Frontal cortex (tissue), 4 donors: Measurements from ENCODE around the gene IPO13. TPM values are rescaled to one million over a fixed set of nuclear protein-coding genes. Genes with fewer than 3 reads are reported as not detected.

ENCODE experiments used
- DNase-seq, 2 donors: peaks; one replicate each; pipeline ENCODE4 v3.0.0; 2012; ENCODE audit warnings: low spot score in 2 of 2
- FAIRE-seq: peaks from 2 replicates; lab custom pipeline; 2012; peaks lifted over from hg19 to GRCh38; lab: Jason Lieb, UNC
- total RNA-seq: library from RNA; depleted of rRNA; stranded (reverse); fragments of >200 nt; gene quantifications from one replicate; pipeline ENCODE4 v1.2.3, GENCODE V29; 2014
- donor health status: control.
- donor health status: control.
- donor health status: control.

The IPO13 gene
- total RNA-seq, 1 donor from 2014 or later: 13.9 TPM

DNA sequence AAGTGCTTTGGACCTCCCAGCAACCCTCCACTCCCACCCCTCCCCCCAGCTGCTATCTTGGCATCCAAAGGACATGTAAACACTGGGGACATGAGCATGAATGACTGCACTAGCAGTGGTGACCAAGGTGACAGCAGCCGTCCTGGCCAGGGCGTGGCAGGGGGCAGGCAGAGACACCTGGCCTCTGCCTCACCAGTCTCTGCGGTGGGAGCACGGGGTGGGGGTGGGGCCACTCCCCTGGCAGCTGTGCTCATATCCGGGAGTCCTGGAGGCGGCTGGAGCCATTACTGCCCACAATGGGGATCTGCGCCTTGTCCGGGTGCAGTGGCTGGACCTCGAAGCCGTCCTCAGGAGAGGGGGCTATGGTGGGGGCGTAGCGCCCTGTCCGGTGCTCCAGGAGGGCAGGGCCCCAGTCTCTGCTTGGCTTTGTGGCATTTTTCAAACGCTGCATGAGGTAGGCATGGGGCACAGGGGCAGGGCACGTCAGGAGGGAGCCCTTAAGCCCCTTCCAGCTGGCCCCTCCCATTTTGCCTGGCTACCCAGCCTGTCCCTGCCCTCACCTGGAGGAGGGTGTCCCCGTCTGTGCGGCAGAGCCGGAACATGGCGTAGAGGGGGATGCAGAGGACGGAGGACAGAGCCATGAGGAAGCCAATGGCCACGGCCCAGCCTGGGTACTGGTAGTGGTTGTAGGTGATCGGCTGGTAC, 50.7 kb downstream of the IPO13 start:
- DNase-seq: no peak
- FAIRE-seq: no peak

DNA sequence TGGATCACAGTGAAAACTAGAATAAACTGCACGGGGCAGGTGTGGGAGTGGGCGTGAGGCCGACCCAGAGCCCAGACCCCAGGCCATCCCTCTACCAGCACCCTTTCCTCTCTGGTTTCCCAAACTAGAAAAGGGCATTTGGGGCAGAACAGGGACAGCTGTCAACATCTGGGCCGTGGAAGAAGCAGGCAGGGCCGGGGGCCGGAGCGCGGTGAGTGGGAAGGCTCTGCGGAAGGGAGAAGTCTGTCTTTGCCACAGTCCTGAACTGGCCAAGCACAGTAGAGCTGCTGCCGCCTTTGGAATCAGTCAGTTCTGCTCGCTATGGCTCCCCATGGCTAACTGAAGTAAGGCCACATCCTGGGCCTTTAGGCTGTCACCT, 51.2 kb downstream of the IPO13 start:
- no peak for FAIRE-seq
- DNase-seq: no peak

DNA sequence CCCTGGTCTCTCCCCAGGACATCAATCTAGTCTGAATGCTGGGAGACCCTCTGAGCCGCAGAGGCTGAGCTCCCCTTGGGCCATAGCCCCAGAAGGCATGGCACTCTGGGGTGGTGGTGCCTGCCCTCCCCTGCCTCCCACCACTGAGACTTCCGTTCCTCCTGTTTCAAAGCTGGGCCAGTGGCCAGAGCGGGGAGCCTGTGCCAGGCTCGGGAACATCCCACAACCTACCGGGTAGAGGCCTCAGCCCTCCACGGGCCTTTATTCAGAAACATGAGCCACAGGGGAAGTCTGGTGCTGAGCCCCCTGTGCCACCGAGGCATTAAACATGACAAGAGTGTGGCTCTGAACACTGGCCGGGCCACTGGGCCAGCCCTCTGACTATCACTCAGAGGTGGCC, 52.7 kb downstream of the IPO13 start:
- FAIRE-seq (no peak), DNase-seq (no peak)

DNA sequence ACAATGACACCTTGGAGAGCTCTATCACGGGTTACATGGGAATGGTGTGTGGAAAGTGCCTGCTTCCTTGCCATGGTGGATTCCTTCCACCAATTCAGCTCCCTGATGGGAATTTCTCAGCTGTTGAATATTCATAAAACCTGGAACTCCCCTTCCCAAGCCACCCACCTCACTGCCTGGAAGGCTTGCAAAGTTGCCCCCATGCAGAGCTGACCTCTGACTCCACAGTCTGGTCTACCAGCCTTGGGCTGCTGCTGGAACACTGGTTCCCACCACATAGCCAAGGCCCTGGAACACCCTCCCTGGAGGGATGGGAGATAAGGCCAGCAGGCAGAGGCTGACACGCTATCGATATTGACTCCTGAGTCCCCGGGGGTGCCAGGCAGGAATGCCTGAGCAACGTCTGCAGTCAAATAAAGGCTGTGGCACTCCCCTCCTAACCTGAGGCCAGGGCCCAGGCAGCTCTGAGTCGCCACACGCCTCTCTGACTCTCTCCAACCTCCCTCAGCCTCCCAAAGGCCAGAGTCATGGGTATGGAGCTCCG, 53.4 kb downstream of the IPO13 start:
- DNase-seq: no peak
- FAIRE-seq: no peak

DNA sequence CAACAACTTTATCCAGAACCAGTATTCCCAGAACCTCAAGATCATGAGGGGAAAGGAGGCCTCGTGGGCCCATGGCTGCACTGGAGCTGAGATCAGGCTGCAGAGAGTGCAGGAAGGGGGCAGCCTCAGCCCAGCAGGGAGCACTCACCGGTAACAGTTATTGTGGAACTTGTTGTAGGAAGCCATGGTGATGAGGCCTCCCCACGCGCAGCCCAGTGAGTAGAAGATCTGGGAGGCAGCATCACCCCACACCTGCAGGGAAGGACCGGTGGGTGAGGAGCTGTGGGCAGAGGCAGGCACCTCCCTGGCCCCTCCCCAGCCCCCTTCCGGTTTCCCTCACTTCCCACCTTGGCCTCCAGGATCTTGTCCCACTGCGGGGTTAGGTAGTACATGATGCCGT, 55.4 kb downstream of the IPO13 start:
- FAIRE-seq (no peak), DNase-seq (no peak)

DNA sequence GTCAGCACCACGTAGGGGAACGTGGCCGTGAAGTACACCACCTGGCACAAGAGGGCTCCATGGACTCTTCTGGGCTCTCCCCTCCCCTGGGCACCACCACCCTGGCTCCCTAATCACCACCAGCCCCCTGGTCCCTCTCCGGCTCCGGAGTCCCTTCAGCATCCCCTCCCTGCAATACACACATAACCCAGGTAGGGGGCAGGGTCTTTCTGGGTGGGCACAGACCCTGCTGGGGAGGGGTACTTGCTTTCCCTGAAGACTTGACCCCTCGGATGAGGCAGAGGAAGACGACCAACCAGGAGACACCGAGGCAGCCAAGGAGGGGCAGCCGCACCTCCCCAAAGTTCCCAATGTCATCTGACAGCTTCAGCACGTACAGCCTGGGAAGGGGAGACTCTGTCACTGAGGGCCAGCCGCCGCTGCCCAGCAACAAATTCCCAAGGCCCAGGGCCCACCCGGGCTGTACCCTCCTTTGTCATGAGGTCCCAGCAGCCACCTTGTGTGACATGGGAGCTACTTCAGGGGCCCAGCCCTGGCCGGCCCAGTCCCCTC, 55.9 kb downstream of the IPO13 start:
- no peak for FAIRE-seq

DNA sequence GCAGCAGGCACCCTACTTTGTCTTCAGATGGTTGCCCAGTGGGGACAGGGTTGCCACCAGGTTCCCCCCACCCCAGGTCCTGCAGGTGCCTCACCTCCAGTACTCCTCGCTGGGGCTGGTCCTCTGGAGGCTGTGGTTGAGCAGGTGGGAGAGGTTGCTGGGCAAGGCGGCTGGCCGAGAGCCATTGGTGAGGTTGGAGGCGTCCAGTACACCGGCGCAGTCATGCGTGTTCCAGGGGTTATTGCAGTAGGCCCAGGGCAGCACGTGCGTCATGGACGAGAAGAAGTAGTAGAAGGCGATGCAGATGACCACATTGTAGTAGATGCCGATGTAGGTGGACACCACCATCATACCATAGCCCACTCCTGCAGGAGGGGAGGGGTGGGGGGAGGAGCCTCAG, 61.5 kb downstream of the IPO13 start:
- no peak for FAIRE-seq
- no peak for DNase-seq

More for the DNA sequence above, 55.9 kb downstream of the IPO13 start:
- no peak for DNase-seq

DNA sequence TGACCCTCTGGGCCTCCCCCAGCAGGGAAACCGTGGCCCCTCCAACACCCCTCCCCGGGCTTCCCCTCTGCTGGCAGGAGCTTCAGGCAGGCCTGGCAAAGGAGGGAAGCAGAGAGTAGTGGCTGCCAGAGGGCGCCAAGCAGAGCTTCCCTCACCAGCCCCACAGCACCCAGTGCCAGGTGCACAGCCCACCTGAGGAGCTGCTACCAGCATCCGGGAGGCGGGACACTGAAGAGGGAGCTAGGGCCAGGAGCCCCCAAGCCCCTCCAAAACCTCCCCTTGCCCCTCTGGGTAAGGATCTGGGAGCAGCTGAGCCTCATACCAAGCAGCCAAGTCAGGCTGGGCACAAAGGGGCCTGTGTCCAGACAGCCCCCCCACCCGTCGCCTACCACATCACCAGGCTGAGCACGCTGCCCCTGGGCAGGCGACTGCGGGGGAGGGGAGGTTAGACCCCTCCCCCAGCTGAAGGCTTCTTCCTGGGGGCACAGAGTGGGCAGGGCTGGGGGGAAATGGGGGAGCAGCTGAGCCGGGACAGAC, 64.3 kb downstream of the IPO13 start:
- no peak for FAIRE-seq
- peak; percentile 62 to 67 for DNase-seq

DNA sequence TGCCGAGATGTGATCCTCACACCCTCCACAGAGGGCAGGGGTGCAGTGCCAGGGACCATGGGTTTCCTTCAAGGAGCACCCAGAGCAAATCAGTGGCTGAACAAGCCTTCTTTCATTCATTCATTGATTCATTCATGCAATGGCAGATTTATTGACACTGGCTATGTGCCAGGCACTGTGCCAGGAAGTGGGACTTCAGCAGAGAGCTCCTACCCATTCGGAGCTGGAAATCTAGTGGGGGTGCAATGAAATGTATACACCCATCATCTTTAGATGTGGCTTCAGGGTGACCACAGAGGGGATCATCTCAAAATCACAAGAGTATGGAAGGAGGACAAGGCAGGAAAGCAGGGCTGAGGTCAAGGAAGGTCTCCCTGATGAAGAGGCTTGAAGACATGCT, 65.7 kb downstream of the IPO13 start:
- DNase-seq: no peak
- FAIRE-seq: no peak

DNA sequence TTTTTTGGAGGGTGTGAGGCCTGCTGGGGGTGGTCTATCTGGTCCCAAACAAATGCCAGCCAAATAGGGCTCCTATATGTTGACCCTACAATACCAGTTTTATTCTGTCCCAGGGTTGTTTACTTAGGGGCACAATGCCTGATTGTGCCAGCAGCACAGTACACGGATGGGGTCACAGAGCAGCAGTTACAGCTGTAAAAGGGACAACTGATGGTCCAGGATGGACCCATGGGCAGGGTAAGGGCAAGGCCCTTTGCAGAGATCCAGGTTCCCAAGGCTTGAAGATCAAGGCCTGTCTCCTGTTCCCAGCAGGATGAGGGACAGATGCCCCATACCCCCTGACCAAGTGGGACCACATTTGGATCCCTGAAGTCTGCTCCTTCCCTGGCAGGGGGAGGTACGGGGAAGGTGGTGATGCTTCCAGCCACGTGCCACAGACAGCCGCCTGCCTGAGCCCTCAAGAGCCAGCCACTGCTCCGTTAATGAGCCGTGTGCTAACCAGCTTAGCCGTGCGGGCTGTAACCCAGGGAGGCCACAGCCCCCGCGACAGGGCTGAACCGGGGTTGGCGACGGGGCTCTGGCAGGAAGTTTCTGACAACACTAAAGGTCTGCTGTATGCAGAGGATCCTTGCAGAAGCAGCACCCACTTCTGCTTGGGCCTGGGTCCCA, 66.3 kb downstream of the IPO13 start:
- no peak for DNase-seq

DNA sequence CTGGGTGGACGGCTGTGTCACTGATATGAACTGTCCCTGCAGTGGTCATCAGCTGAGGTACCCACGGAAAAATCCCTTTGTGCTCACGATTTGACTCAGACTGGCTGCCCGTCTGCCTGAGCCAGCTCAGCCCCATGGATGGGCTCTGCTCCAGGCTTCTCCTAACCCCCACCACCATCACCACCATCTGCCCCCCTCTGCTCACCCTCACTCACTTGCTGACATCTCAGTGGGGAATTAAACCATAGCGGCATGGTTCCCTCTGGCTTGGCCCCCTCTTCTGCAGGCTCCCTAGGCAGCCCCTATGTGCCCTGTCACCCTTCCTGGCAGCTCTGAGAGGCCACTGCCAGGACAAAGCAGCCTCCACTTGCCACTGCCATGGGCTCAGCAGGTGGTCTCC, 67.2 kb downstream of the IPO13 start:
- DNase-seq (no peak), FAIRE-seq (no peak)

More for the DNA sequence above, 66.3 kb downstream of the IPO13 start:
- no peak for FAIRE-seq

DNA sequence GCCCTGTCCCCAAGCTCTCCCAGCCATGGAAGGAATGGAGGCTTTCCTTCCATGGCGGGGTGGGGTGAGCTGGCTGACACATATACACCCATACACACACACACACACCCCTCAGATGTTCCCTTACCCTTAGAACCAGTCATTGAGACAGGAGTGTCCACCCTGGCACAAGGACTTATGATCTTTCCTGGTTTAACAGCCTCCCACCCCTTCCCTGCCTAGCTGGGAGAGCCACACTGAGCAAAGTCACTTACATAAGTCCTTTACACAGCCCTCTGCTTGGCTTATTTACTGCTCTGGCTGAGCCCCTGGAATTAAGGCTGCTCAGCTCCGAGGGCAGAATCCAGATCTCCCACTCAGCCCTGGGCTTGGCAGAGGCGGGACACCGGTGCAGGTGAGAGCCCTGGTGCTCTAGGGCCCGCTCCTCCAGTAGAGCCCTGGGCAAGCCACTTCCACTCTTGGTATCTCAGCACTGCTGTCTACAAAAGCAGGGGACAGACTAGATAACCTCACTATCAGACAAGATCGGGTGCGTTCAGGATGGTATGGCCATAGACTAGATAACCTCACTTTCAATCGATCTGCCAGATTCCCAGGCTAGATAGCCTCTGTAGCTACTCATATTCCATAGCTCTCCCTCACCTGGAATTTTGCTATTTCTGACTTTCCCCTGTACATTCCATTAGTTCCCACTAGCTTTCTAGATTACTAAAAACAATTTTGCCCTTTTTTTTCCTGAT, 67.8 kb downstream of the IPO13 start:
- no peak for DNase-seq
- FAIRE-seq: no peak

DNA sequence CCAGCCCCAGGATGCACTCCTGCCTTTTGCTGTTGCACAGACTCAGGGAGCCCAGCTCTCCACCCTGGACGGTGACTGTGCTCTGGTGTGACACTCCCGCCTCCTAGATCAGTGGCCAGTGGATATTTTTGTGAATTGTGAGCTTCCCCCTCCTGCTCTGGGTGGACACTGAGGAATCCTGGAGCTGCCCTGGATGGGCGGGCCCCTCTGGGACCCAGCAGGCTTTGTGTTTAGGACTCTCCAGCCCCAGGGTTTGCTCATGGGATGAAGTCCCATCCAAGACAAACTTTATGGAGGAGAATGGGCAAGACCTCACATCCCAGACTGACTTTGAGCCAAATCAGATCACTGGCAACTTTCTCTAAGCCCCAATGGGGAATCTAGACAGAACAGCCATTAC, 68.5 kb downstream of the IPO13 start:
- FAIRE-seq (no peak), DNase-seq (no peak)

DNA sequence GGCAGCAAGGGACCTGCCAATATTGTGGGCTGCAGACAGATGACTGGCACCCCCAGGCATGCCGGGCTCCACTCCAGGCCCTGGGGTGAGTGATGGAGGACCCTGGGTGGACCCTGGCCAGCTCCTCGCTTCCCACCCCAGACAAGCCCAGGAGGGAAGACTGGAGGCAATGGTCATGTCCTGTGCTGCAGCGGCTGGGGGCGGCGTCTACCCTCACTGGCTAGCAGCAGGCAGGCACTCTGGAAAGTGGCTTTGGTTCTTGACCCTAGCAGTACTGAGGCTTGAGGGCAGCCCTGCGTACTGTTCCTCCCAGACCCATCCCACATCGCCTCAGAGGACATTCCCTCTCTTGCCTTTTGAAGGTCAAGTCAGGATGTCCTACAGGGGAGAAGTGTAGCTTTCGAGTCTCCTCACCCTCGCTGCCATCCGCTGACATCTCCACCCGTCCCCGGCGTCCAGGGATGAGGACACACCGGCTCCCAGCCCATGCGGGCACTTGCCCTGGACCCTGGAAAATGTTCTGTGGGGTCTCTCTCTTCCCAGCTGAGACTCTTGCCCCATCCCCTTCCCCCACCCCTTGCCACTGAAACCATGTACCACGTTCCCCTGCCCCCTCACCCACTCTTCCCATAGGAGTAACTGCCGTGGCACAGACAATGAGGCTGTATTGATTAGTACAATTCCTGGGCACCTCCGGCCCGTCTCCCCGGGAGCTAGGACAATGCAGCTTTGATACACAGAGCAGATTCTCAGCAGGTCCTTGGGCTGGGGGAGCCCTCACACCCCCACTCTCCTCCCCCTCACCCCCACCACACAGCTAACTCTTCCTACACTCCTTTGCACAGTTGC, 69.5 kb downstream of the IPO13 start:
- DNase-seq (no peak), FAIRE-seq (no peak)

DNA sequence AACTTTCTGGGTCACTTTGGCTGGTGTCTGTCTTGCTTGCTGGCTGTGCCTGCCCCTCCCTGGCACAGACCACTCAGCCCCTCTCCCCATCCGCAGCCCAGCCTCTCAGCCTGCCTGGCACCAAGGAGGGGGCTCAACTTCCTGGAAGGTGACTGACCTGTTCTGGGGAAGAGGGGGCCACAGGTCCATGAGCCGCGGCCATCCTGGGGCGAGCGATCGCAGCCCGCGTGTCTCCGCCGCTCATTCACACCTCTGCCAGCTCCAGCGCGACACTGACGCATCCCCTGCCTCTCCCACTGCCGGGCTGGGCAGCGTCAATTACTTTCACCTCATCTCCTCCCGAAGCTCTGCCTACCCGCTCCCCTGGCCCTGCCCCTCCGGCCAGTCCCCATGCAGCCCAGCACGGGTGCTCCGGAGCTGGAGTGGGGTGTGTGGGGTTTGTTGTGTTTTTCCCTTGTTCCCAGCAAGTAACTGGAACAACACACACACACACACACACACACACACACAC, 70.2 kb downstream of the IPO13 start:
- no peak for FAIRE-seq
- DNase-seq: no peak
